ENCODE results near the gene PARD3B. TPM values are rescaled to one million over a fixed set of nuclear protein-coding genes. Genes with fewer than 3 reads are reported as not detected.

Gene PARD3B
- total RNA-seq, 1 donor from 2014 or later, result 6.5 TPM

DNA sequence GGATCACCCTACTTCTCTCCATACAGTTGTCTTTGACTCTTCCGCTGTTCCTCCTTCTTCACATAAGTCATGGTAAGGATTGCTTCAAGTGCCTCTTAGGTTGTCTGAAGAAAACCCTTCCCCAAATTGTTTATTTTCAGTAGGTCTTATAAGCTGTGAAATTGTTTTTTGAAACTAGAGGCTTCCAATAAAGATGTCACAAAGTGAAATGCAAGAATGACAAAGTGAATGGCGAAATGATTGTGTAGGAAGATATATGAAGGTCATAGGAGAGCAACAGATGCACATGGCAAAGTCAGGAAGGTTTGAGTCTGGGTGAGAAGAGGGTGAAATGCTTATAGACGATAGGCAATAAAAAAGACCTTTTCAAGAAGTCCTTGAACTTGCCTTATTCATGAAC, 548.8 kb downstream of the PARD3B start:
- Histone ChIP-seq H3K4me3 (ENCODE audit: low read depth, low read length) (no peak overlapping the region), H3K27me3 (ENCODE audit: control insufficient read depth, insufficient read depth, low read length) (no peaks in the 10 kb centered on the region), H3K36me3 (ENCODE audit: control insufficient read depth, insufficient read depth, low read length) (no peaks in the 10 kb centered on the region)
- no peak for DNase-seq (ENCODE audit: low read depth)
- no peak for TF ChIP-seq CTCF (IDR thresholded peaks at IDR 0.05; ENCODE audit: insufficient read depth, low read length, poor library complexity, severe bottlenecking)

GRCh38 chr2:205103699-205104098, 558.4 kb downstream of the PARD3B start:
- Histone ChIP-seq H3K4me3 (ENCODE audit: low read depth, low read length) (no peak overlapping the region), H3K36me3 (ENCODE audit: control insufficient read depth, insufficient read depth, low read length) (no peaks in the 10 kb centered on the region), H3K27me3 (ENCODE audit: control insufficient read depth, insufficient read depth, low read length) (no peaks in the 10 kb centered on the region)
- no peak for TF ChIP-seq CTCF (IDR thresholded peaks at IDR 0.05; ENCODE audit: insufficient read depth, low read length, poor library complexity, severe bottlenecking)
- no peak for DNase-seq (ENCODE audit: low read depth)

DNA sequence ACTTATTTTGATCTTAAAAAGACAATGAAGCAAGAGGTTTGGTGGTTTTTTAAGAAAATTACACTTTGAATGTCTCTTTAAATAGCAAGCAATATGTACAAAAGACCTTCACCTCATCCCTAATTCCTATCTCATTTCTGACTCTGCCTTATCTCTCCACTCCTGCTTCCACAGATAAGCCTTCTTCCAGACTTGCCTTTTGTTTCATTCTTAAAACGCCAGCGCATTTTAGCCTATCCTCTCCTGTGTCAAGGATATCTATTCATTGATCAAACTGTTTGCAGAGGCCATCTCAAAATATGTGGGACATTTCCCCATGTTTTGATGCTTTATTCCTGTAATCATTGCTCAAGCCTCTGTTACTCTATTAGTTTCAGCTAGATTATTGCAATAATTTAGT, 562.5 kb downstream of the PARD3B start:
- Histone ChIP-seq H3K27me3 (ENCODE audit: control insufficient read depth, insufficient read depth, low read length) (no peaks in the 10 kb centered on the region), H3K4me3 (ENCODE audit: low read depth, low read length) (no peak overlapping the region), H3K36me3 (ENCODE audit: control insufficient read depth, insufficient read depth, low read length) (no peaks in the 10 kb centered on the region)
- DNase-seq (ENCODE audit: low read depth), result no peak
- TF ChIP-seq CTCF (IDR thresholded peaks at IDR 0.05; ENCODE audit: insufficient read depth, low read length, poor library complexity, severe bottlenecking), result no peak

- Histone ChIP-seq H3K27me3 (ENCODE audit: control insufficient read depth, insufficient read depth, low read length) (no peaks in the 10 kb centered on the region), H3K36me3 (ENCODE audit: control insufficient read depth, insufficient read depth, low read length) (no peaks in the 10 kb centered on the region), H3K4me3 (ENCODE audit: low read depth, low read length) (no peak overlapping the region)
- DNase-seq (ENCODE audit: low read depth), result no peak
- TF ChIP-seq CTCF (IDR thresholded peaks at IDR 0.05; ENCODE audit: insufficient read depth, low read length, poor library complexity, severe bottlenecking), result no peak
These were observed 570.2 kb downstream of the PARD3B start for GRCh38 chr2:205115511-205115910.

GRCh38 chr2:205117125-205117524, 571.9 kb downstream of the PARD3B start:
- Histone ChIP-seq H3K4me3 (ENCODE audit: low read depth, low read length) (no peak overlapping the region), H3K27me3 (ENCODE audit: control insufficient read depth, insufficient read depth, low read length) (no peaks in the 10 kb centered on the region), H3K36me3 (ENCODE audit: control insufficient read depth, insufficient read depth, low read length) (no peaks in the 10 kb centered on the region)
- no peak for DNase-seq (ENCODE audit: low read depth)
- no peak for TF ChIP-seq CTCF (IDR thresholded peaks at IDR 0.05; ENCODE audit: insufficient read depth, low read length, poor library complexity, severe bottlenecking)

DNA sequence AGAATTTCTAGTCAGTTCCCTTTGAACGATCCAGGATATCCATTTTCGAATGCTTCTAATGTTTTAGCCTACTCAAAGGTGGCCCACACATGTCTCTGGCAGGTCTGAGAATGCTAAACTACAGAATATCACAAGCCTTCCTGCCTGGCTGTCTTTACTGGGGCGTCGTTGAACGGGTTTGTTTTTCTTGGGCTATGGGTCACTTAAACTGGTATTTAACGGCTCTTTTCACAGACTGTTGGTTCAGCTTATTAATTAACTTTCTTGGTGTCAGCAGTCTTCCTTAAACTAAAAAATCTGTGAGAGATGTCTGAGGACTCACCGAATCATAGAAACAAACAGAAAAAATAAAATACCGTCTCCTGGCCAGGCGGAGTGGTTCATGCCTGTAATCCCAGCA, 573.9 kb downstream of the PARD3B start:
- DNase-seq (ENCODE audit: low read depth), result peak; percentile 62
- Histone ChIP-seq H3K27me3 (ENCODE audit: control insufficient read depth, insufficient read depth, low read length) (no peaks in the 10 kb centered on the region), H3K36me3 (ENCODE audit: control insufficient read depth, insufficient read depth, low read length) (no peaks in the 10 kb centered on the region), H3K4me3 (ENCODE audit: low read depth, low read length) (no peak overlapping the region)
- TF ChIP-seq CTCF (IDR thresholded peaks at IDR 0.05; ENCODE audit: insufficient read depth, low read length, poor library complexity, severe bottlenecking), result no peak

Measured in kidney epithelial cell (primary cell).